GM19397 (cell line): ENCODE data around the gene HMX1.

Experiments used
- ATAC-seq: cut with Tn5 transposase; IDR thresholded peaks from one replicate; pipeline ENCODE4 v1.9.1; 2021; ENCODE audit warnings: mild to moderate bottlenecking, moderate library complexity; ENCODE audit not compliant: unreplicated experiment

HMX1 gene

GRCh38 chr4:8821151-8821950 lies 50.3 kb downstream of the HMX1 start:
- no peak for ATAC-seq

GRCh38 chr4:8820178-8821102 lies 51.2 kb downstream of the HMX1 start:
- no peak for ATAC-seq

- ATAC-seq = no peak
Observed at GRCh38 chr4:8819473-8820177, 52.0 kb downstream of the HMX1 start.

DNA sequence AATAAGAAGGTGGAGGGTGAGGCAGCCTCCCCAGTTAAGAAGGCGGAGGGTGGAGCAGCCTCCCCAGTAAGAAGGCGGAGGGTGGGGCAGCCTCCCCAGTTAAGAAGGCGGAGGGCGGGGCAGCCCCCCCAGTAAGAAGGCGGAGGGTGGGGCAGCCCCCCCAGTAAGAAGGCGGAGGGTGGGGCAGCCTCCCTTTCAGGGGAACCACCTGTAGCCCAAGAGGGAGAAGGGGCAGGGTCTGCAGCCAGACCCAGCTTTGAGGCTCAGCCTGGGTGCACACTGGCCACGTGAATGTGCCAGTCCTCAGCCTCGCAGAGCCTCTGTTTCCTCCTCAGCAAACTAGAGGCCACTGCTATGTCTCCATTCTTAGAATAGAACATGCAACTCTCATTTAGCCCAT lies 52.6 kb downstream of the HMX1 start:
- no peak for ATAC-seq

DNA sequence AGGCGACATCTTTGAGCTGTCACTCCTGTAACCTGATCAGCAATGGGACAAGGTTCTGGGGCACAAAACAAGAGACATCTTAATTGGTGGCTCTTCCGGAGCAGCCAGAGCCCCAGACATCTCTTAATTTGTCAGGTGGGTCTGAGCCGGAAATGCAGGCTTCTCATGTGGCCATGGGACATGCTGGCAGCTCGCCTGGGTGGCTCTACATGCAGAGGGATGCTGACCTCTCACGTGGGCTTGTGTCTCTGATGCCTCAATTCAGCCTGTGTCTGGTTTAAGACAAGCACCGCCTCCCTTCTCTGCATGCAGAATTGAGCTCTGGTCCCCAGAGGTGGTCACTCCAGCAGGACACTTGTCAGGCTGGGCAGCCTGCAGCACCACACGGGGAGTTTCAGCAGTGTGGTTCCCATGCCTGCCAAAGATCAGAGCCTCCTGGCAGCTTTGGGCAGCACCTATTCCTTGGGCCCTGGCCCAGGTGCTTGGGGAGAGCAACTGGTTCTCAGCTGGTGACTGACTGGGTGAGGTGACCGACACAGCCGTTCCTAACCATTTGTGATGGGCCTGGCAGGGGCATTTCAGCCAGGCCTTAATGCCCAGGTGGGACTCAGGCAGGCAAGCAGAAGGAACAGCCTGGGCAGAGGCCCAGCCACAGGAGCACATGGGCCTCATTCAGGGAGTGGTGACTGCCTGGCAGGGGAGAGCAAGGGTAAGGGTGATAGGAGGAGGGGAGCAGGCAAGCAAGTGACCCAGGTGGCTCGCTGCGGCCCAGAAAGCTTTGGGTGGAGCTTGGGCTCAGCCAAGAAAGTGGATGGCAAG lies 53.4 kb downstream of the HMX1 start:
- ATAC-seq = no peak

DNA sequence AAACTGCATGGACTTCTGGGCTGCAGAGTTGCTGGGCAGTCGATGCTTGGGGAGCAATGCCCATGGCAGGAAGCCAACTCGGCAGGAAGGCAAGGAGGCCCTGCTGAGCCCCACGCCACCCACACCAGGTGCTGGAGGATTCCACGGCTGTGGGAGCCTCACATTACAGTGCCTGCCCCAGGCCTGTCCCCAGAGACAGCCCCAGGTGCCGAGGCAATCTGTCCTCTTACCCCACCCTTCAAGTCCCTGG lies 53.9 kb downstream of the HMX1 start:
- no peak for ATAC-seq

DNA sequence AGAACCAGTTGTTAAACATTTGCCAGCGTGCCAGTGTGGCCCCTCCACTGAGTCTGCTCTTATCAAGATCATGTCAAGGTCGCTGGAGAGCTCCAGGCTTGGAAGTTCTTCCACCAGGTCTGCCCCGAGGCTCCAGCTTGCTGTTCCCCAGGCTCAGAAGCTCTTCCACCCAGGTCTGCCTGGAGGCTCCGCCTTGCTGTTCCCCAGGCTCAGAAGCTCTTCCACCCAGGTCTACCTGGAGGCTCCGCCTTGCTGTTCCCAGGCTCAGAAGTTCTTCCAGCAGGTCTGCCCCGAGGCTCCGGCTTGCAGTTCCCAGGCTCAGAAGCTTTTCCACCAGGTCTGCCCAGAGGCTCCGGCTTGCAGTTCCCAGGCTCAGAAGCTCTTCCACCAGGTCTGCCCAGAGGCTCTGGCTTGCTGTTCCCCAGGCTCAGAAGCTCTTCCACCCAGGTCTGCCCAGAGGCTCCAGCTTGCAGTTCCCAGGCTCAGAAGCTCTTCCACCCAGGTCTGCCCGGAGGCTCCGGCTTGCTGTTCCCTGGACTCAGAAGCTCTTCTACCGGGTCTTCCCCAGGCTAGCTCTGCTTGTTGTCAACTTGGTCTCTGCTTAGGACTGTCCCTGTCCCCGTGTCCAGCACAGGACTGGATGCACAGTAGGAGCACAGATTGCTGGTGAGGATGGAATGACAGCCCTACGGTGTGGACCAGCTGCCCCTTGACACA lies 54.4 kb downstream of the HMX1 start:
- ATAC-seq = no peak
